ENCODE results near the gene RAPGEF1.

DNA sequence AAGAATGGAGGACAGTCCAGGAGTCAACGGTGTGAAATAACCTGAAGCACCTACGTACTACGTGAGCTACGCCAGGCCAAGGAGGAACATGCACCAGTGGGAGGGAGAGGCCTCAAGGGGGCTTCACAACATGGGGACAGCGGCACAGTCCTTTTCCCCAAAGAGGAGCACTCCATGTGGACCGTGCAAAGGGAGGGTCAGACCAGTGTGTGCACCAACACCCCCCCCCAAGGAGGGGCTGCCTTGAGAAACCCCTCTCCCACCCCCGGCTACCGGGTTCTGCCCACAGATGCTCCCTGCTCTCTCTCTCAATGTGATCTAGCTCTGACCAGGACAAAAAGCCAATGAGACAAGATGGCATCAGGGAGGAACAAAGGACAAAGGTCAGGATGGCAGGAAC is 126.0 kb downstream of the RAPGEF1 start:
- TF ChIP-seq POLR2AphosphoS5 (IDR thresholded peaks at IDR 0.05; ENCODE audit: borderline replicate concordance, low read depth, low read length), result no peak
- no peak for TF ChIP-seq EZH2 (IDR thresholded peaks at IDR 0.05)

Data from SK-N-MC (cell line).